NT2/D1 (cell line): ENCODE data around the gene TENM3.

Source experiments
- SUZ12 ChIP-seq: IDR thresholded peaks from 2 replicates; pipeline ENCODE4 v1.6.1; 2011; ENCODE audit not compliant: insufficient read length, insufficient read depth; ENCODE audit errors: extremely low read depth
- YY1 ChIP-seq: IDR thresholded peaks from 2 replicates; pipeline ENCODE4 v1.6.1; 2011; ENCODE audit not compliant: insufficient read length, insufficient read depth

DNA sequence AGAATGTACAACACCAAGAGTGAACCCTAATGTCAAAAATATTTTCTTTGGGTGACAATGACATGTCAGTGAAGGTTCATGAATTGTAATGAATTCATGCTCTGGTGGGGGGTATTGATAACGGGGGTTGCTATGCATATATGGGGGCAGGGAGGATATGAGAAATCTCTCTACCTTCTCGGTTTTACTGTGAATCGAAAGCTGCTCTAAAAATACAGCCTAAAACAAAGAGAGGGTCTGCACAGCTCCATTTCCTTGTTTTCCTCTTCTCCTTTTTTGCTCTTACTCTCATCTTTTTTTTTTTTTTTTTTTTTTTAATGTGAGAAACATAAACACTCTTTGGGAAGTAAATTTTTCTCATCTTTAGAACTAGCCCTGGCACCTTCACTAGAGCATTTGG is 588.2 kb downstream of the TENM3 start:
- TF ChIP-seq SUZ12 (no peak), YY1 (no peak)
